GM12873 (cell line): Measurements from ENCODE around the gene NOP16.

ENCODE experiments used
- CTCF ChIP-seq: IDR thresholded peaks from 2 replicates; pipeline ENCODE4 v1.5.1; 2012; ENCODE audit warnings: low read depth, mild to moderate bottlenecking, moderate library complexity, low read length, control low read depth; ENCODE audit not compliant: insufficient read depth; ENCODE audit errors: missing control alignments

Gene NOP16, protein sequence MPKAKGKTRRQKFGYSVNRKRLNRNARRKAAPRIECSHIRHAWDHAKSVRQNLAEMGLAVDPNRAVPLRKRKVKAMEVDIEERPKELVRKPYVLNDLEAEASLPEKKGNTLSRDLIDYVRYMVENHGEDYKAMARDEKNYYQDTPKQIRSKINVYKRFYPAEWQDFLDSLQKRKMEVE

DNA sequence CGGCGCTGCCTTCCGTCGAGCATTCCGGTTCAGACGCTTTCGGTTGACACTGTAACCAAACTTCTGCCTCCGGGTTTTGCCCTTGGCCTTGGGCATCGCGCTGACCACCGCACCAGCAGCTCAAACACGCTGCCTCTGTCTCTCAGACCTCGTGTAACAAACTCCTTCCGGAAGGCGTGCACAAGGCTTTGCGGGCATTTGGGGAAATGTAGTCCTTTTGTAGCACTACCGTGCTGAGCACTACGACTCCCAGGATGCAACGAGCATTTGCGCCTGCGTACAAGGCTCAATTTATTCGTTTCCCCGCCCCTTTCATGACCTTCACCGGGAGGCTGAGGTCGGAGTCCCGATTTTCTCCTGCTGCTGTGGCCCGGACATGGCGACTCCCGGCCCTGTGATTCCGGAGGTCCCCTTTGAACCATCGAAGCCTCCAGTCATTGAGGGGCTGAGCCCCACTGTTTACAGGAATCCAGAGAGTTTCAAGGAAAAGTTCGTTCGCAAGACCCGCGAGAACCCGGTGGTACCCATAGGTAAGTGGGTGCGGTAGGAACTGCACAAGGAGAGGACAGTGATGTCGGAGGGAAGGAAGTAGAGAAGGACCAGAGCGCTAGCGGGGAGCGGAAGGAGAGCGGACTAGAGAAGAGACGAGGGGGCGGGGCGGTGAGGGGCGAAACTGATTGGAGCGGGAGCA, at the start of gene NOP16, which contains the start of gene HIGD2A:
NOP16 (minus strand) TSS at position 155 of the 691 bp plus-strand sequence; CDS start at position 96, 59 bp downstream.
HIGD2A (plus strand) TSS at position 308 of the 691 bp plus-strand sequence; CDS start at position 377, 69 bp downstream.
- TF ChIP-seq CTCF = no peak

- TF ChIP-seq CTCF = no peak
Measured at GRCh38 chr5:176436656-176437055, 48.3 kb upstream of the NOP16 start.

DNA sequence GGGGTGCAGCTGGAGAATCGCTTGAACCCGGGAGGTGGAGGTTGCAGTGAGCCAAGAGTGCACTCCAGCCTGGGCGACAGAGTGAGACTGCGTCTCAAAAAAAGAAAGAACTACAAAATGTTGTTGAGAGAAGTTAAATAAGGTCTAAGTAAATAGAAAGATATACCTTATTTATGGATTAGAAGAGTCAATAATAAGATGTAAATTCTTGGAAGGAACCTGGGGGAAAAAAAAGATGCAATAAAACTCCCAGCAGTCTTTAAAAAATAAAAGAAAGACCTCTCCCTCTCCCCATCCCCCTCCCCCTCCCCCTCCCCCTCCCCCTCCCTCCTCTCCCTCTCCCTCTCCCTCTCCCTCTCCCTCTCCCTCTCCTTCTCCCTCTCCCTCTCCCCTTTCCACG, 44.3 kb upstream of the NOP16 start:
- no peak for TF ChIP-seq CTCF

GRCh38 chr5:176429972-176430371, 41.6 kb upstream of the NOP16 start:
- TF ChIP-seq CTCF = no peak

DNA sequence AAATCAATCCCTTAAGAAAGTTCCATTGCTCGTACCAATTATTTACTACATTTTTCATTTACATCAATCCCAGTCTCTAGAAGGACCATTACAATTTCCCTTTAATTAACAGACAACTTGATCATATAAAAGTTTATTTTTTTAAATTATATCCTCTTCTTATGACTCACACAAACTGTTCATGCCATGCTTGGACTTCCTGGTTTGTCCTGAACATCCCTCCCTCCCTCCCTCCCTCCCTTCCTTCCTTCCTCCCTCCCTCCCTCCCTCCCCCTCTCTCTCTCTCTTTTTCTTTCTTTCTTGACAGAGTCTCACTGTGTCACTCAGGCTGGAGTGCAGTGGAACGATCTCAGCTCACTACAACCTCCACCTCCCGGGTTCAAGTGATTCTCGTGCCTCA, 39.6 kb upstream of the NOP16 start:
- TF ChIP-seq CTCF = no peak

GRCh38 chr5:176426876-176427275, 38.5 kb upstream of the NOP16 start:
- no peak for TF ChIP-seq CTCF

GRCh38 chr5:176425791-176426190, 37.4 kb upstream of the NOP16 start:
- TF ChIP-seq CTCF = no peak
